ENCODE measurements around the gene TLE4.
A peak's percentile ranks its signal among the peaks of the same experiment; 100 is the strongest.

The TLE4 gene

GRCh38 chr9:79571309-79572031 is at the start of gene TLE4:
TSS of gene TLE4 (plus strand) at chr9:79571965. CDS start at chr9:79572791, 826 bp downstream.
- DNase-seq, result peak; percentile 100

- DNase-seq, result no peak
Observed at GRCh38 chr9:79522793-79523192, 49.0 kb upstream of the TLE4 start.

- DNase-seq, result no peak
Observed at GRCh38 chr9:79524266-79524665, 47.5 kb upstream of the TLE4 start.

- DNase-seq, result no peak
Observed at GRCh38 chr9:79526149-79526672, 45.6 kb upstream of the TLE4 start.

GRCh38 chr9:79535534-79535933 is 36.2 kb upstream of the TLE4 start:
- no peak for DNase-seq

GRCh38 chr9:79537838-79538237 is 33.9 kb upstream of the TLE4 start:
- no peak for DNase-seq

- no peak for DNase-seq
Observed at GRCh38 chr9:79542735-79543620, 28.8 kb upstream of the TLE4 start.

- DNase-seq, result peak; percentile 10
Observed at GRCh38 chr9:79544375-79544774, 27.4 kb upstream of the TLE4 start.

GRCh38 chr9:79551586-79551985 is 20.2 kb upstream of the TLE4 start:
- no peak for DNase-seq

- no peak for DNase-seq
Observed at GRCh38 chr9:79551994-79552393, 19.8 kb upstream of the TLE4 start.

GRCh38 chr9:79555474-79556089 is 16.2 kb upstream of the TLE4 start:
- DNase-seq, result no peak

- no peak for DNase-seq
Observed at GRCh38 chr9:79559495-79560181, 12.1 kb upstream of the TLE4 start.

- no peak for DNase-seq
Observed at GRCh38 chr9:79562749-79563386, 8.9 kb upstream of the TLE4 start.

- DNase-seq, result no peak
Observed at GRCh38 chr9:79564105-79564504, 7.7 kb upstream of the TLE4 start.

- peak; percentile 38 for DNase-seq
Observed at GRCh38 chr9:79565245-79565644, 6.5 kb upstream of the TLE4 start.

- DNase-seq, result no peak
Observed at GRCh38 chr9:79567671-79568098, 4.1 kb upstream of the TLE4 start.

GRCh38 chr9:79568337-79569101 is 3.2 kb upstream of the TLE4 start:
- no peak for DNase-seq

- no peak for DNase-seq
Observed at GRCh38 chr9:79569814-79570447, 1.8 kb upstream of the TLE4 start.

- peak; percentile 55 for DNase-seq
Observed at GRCh38 chr9:79570448-79571308, 1.1 kb upstream of the TLE4 start.
